ENCODE measurements around the gene DSCAM. TPM values are rescaled to one million over a fixed set of nuclear protein-coding genes. Genes with fewer than 3 reads are reported as not detected.

Gene DSCAM
- total and polyA plus RNA-seq, 12 donors = under 0.01 to 0.11 (median 0.07) TPM; not detected in 5

DNA sequence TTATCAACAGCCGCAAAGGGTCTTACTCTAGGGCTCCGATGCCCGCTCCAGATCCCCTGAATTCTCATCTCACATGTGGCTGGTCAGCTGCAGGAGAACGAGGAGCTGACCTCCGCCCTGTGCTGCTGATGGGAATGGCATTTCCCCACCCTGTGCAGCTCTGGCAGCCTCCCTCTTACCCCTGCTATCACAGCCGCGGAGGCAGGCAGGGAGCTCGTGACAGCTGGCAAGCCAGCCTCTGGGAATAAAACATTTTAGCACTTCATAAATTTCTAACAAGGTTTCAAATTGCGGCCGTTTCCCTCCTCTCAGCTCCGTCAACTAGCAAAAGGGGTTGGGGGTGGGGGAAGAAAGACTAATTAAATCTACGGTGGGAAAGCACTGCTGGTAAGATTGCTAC lies 81.1 kb downstream of the DSCAM start:
- TF ChIP-seq, protein P1, sequence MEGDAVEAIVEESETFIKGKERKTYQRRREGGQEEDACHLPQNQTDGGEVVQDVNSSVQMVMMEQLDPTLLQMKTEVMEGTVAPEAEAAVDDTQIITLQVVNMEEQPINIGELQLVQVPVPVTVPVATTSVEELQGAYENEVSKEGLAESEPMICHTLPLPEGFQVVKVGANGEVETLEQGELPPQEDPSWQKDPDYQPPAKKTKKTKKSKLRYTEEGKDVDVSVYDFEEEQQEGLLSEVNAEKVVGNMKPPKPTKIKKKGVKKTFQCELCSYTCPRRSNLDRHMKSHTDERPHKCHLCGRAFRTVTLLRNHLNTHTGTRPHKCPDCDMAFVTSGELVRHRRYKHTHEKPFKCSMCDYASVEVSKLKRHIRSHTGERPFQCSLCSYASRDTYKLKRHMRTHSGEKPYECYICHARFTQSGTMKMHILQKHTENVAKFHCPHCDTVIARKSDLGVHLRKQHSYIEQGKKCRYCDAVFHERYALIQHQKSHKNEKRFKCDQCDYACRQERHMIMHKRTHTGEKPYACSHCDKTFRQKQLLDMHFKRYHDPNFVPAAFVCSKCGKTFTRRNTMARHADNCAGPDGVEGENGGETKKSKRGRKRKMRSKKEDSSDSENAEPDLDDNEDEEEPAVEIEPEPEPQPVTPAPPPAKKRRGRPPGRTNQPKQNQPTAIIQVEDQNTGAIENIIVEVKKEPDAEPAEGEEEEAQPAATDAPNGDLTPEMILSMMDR (IDR thresholded peaks at IDR 0.05) = no peak
- no peak for TF ChIP-seq POLR2A (IDR thresholded peaks at IDR 0.05)
- DNase-seq = no peak
- no peak overlapping the region for H3K27ac ChIP-seq
- H3K4me3 ChIP-seq = no peak overlapping the region
- H3K36me3 ChIP-seq (replicated peaks in 1 of 2) = no peaks in the 10 kb centered on the region
- no peaks in the 10 kb centered on the region for H3K4me1 ChIP-seq (replicated peaks in 1 of 2)
- intact Hi-C loops (cut with DNase I) = no loop called here
- H3K9me3 ChIP-seq (replicated peaks in 1 of 3) = no peaks in the 10 kb centered on the region
- WGBS, 4 donors = 21 to 39% (median 29%) methylated on average over 11 to 12 of the region's 12 CpGs
- H3K27me3 ChIP-seq = no peaks in the 10 kb centered on the region

DNA sequence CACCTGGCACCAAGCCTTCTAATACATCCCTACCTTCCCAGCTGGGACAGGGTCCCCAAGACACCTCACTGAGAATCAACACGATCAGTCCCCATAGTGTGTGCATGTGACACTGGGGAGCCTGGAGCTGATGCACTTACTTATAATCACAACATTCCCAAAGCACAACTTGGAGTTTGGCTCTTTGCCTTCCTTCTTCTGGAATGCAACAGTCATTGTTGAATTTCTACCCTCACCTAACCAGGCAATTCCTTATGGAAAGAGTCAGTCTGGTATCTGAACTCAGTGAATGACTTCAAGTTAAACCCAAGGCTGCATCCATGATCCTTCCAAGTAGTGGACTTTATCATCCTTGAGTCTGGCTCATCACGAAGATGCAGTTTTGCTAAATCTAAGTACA lies 86.1 kb downstream of the DSCAM start:
- no peak overlapping the region for H3K27ac ChIP-seq
- H3K4me3 ChIP-seq = no peak overlapping the region
- TF ChIP-seq, protein P1 (IDR thresholded peaks at IDR 0.05) = no peak
- TF ChIP-seq POLR2A (IDR thresholded peaks at IDR 0.05) = no peak
- intact Hi-C loops (cut with DNase I) = no loop called here
- no peaks in the 10 kb centered on the region for H3K4me1 ChIP-seq (replicated peaks in 1 of 2)
- no peaks in the 10 kb centered on the region for H3K9me3 ChIP-seq (replicated peaks in 1 of 3)
- 60 to 75% (median 64%) methylated on average over 2 of the region's 2 CpGs for WGBS, 4 donors
- H3K27me3 ChIP-seq = no peaks in the 10 kb centered on the region
- H3K36me3 ChIP-seq (replicated peaks in 1 of 2) = no peaks in the 10 kb centered on the region
- DNase-seq = no peak

DNA sequence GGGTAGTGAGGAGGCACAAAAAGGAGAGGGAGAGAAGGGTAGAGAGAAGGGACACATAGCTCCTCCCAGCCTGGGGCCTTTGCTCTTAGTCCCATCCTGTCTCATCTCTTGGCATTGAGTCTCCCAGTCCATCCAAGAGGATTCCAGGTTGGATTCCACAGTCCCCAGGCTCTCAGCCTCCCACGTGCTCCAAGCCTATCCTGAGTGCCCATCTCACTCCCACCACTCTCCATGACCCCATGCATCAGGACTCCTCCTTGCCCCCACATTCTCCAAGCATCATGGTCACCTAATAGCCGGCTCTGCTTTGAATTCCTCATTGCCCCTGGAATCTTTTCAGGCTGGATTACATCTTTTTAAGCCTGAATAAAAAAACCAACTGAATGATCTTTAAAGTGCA lies 87.9 kb downstream of the DSCAM start:
- Histone ChIP-seq H3K27ac (no peak overlapping the region), H3K9me3 (replicated peaks in 1 of 3) (no peaks in the 10 kb centered on the region), H3K4me1 (replicated peaks in 1 of 2) (no peaks in the 10 kb centered on the region), H3K36me3 (replicated peaks in 1 of 2) (no peaks in the 10 kb centered on the region), H3K27me3 (no peaks in the 10 kb centered on the region), H3K4me3 (no peak overlapping the region)
- intact Hi-C loops (cut with DNase I) = no loop called here
- TF ChIP-seq, protein P1 (IDR thresholded peaks at IDR 0.05) = no peak
- TF ChIP-seq POLR2A (IDR thresholded peaks at IDR 0.05) = no peak
- 56 to 79% (median 57%) methylated on average over 2 of the region's 2 CpGs for WGBS, 4 donors
- DNase-seq = no peak

DNA sequence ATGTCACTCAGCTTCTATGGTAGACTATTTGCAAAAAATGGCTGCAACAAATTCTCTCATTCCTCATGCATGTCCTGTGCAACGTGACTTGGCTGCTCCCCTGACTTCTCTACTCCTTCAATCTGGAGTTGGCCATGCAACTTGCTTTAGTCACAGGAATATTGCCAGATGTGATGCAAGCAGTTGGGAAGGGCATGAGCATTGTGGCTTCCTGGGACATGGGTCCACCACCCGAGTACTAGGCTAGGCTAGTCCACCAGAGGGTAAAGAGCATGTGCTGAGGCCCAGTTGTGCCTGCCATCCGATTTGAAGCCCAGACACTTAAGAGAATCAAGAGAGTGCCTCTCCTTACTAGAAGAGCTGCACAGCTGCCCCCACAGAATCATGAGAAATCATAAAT lies 89.6 kb downstream of the DSCAM start:
- H3K36me3 ChIP-seq (replicated peaks in 1 of 2) = no peaks in the 10 kb centered on the region
- intact Hi-C loops (cut with DNase I) = no loop called here
- H3K27me3 ChIP-seq = no peaks in the 10 kb centered on the region
- H3K4me3 ChIP-seq = no peak overlapping the region
- no peaks in the 10 kb centered on the region for H3K9me3 ChIP-seq (replicated peaks in 1 of 3)
- WGBS, 4 donors = 54 to 65% (median 60%) methylated on average over 3 of the region's 3 CpGs
- TF ChIP-seq, protein P1 (IDR thresholded peaks at IDR 0.05) = no peak
- TF ChIP-seq POLR2A (IDR thresholded peaks at IDR 0.05) = no peak
- H3K4me1 ChIP-seq (replicated peaks in 1 of 2) = no peaks in the 10 kb centered on the region
- H3K27ac ChIP-seq = no peak overlapping the region
- DNase-seq = no peak
